Endometrial microvascular endothelial cells (primary cell): ENCODE results near the gene FBXO42. TPM values are rescaled to one million over a fixed set of nuclear protein-coding genes. Genes with fewer than 3 reads are reported as not detected.

ENCODE experiments used
- in situ Hi-C: cut with HindIII; loops from 2 replicates; pipeline ENCODE4 v1.10.0; 2017; ENCODE audit warnings: low sequenced_read_pairs, low pct_unique_long_range_greater_than_20kb; ENCODE audit errors: inconsistent ontology term
- total RNA-seq: library from RNA; depleted of rRNA; stranded (reverse); fragments of >200 nt; gene quantifications from one replicate; pipeline ENCODE4 v1.2.3, GENCODE V29; 2015; ENCODE audit errors: inconsistent ontology term

Gene FBXO42
- total RNA-seq, 1 donor from 2014 or later, result 21.1 TPM

DNA sequence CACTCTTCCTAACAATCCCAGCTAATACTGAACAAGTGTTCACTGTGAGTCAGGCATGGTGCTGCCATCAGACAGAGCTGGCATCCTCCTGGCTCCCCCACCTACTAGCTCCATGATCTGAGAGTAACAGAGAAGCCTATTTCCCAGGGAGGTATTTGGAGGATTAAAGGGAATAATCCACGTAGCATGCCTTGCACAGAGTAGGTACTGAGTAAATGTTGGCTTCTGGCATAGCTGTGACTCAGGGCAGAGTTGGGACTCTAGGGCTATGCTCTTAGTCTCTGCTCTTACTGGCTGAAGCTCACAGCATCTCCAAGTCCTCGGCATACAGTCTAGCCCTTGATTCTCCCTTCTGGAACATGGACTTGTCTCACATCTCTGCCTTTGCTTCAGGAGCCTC lies 148.1 kb downstream of the FBXO42 start:
- in situ Hi-C loops, result no loop called here

- in situ Hi-C loops, result no loop called here
These were observed 148.7 kb downstream of the FBXO42 start for GRCh38 chr1:16203550-16203949.

GRCh38 chr1:16202281-16203210 lies 149.7 kb downstream of the FBXO42 start:
- in situ Hi-C loops, result no loop called here

GRCh38 chr1:16199700-16200099 lies 152.6 kb downstream of the FBXO42 start:
- in situ Hi-C loops, result no loop called here

DNA sequence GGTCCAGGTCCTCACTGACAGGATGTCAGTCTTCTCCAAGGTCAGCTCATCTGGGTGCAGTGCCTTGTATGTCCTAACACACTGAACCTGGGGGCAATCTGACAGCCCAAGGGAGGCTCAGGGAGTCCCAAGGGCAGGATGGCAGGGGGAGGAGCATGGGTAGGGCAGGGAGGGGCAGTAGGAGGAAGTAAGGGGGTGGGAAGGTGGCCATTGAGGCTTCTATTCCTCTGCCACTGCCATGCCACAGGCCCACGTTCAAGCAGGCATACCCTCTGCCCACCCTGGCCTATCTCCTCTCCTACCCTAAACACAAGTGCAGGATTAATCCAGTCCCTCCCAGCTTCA lies 153.2 kb downstream of the FBXO42 start:
- in situ Hi-C loops, result no loop called here

- in situ Hi-C loops, result no loop called here
These were observed 153.7 kb downstream of the FBXO42 start for GRCh38 chr1:16198444-16199156.

DNA sequence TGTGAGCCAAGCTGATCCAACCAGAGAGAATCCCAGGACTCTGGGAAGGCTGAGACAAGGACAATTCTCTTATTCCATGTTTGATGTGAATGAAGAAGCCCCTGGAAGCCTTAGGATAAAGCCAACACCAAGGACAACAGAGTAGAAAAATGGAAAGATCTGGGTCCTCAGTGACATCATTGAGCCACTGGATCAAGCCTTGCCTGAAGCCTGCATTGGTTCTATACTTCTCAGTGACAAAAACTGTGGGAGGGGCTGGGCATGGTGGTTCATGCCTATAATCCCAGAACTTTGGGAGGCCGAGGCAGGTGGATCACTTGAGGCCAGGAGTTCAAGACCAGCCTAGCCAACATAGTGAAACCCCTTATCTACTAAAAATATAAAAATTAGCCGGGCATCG lies 155.4 kb downstream of the FBXO42 start:
- in situ Hi-C loops, result no loop called here

Other genes starting within 250 kb of the FBXO42 start
- 162 TPM for gene EPHA2, start 196.4 kb downstream of the FBXO42 start, total RNA-seq
- gene ARHGEF19, start 139.8 kb downstream of the FBXO42 start, total RNA-seq, result 3.1 TPM
- 2.7 TPM for gene CPLANE2, start 115.3 kb downstream of the FBXO42 start, total RNA-seq
- 84.6 TPM for gene SZRD1, start 14.8 kb upstream of the FBXO42 start, total RNA-seq
- gene SPATA21, start 84.9 kb upstream of the FBXO42 start, total RNA-seq, result not detected
- 149 TPM for gene NECAP2, start 88.2 kb upstream of the FBXO42 start, total RNA-seq
- not detected for gene RNU1-1, start 161.8 kb upstream of the FBXO42 start, total RNA-seq